K562 (cell line): Measurements from ENCODE around the gene LY6G6D. TPM values are rescaled to one million over a fixed set of nuclear protein-coding genes. Genes with fewer than 3 reads are reported as not detected.
A peak's percentile ranks its signal among the peaks of the same experiment; 100 is the strongest.

Source experiments
- ARID3B ChIP-seq: fragments of 250-450 bp; sonication (Bioruptor Pico); IDR thresholded peaks from 2 replicates; pipeline ENCODE4 v1.4.0; 2020; ENCODE audit warnings: borderline replicate concordance
- ATF4 ChIP-seq: fragments of 450-650 bp; formaldehyde crosslinking; IDR thresholded peaks from 2 replicates; pipeline ENCODE4 v1.4.0; 2022; ENCODE audit warnings: mild to moderate bottlenecking, moderate library complexity
- CHCHD3 ChIP-seq: fragments of 250-450 bp; sonication (Bioruptor Pico); IDR thresholded peaks from 2 replicates; pipeline ENCODE4 v2.1.2; 2022; ENCODE audit warnings: mild to moderate bottlenecking
- DLX4 ChIP-seq: fragments of 250-450 bp; sonication (Bioruptor Pico); IDR thresholded peaks from 2 replicates; pipeline ENCODE4 v1.6.1; 2021; ENCODE audit warnings: mild to moderate bottlenecking
- HDGF ChIP-seq: fragments of 450-650 bp; IDR thresholded peaks from 2 replicates; pipeline ENCODE4 v1.6.1; 2016
- HEY1 ChIP-seq: fragments of 250-450 bp; sonication (Bioruptor Pico); IDR thresholded peaks from 2 replicates; pipeline ENCODE4 v1.5.0; 2020; ENCODE audit warnings: mild to moderate bottlenecking, moderate library complexity, borderline replicate concordance
- HOXB6 ChIP-seq: fragments of 250-450 bp; sonication (Bioruptor Pico); IDR thresholded peaks from 2 replicates; pipeline ENCODE4 v1.5.1; 2022; ENCODE audit warnings: mild to moderate bottlenecking, borderline replicate concordance
- MECOM ChIP-seq: fragments of 250-450 bp; sonication (Bioruptor Pico); IDR thresholded peaks from 2 replicates; pipeline ENCODE4 v1.8.0; 2022; ENCODE audit warnings: inconsistent platforms
- MEF2A ChIP-seq: IDR thresholded peaks from 2 replicates; pipeline ENCODE4 v1.6.1; 2011; ENCODE audit warnings: low read depth, mild to moderate bottlenecking, low read length, moderate library complexity; ENCODE audit not compliant: control insufficient read depth
- NR4A1 ChIP-seq, 2 experiments: fragments of 250-450 bp in 1 of 2; fragments of 450-650 bp in 1 of 2; sonication (Bioruptor Pico) in 1 of 2; IDR thresholded peaks; 2 replicates each; pipeline versions ENCODE4 v1.4.0 to v1.6.1; 2016 to 2020; ENCODE audit warnings: mild to moderate bottlenecking in 2 of 2, missing compliant biosample characterization in 1 of 2, missing genetic modification characterization in 1 of 2, moderate library complexity in 1 of 2
- PATZ1 ChIP-seq: fragments of 250-450 bp; sonication (Bioruptor Pico); IDR thresholded peaks from 2 replicates; pipeline ENCODE4 v1.5.0; 2020; ENCODE audit warnings: mild to moderate bottlenecking, borderline replicate concordance
- PHF21A ChIP-seq: fragments of 450-650 bp; IDR thresholded peaks from 2 replicates; pipeline ENCODE4 v1.6.1; 2017; ENCODE audit warnings: low read depth, borderline replicate concordance
- PHF8 ChIP-seq: fragments of 200-600 bp; sonication (generic); IDR thresholded peaks from 2 replicates; pipeline ENCODE4 v1.6.1; 2012; ENCODE audit warnings: mixed run types, mild to moderate bottlenecking, inconsistent platforms, low read length, moderate library complexity, borderline replicate concordance
- POLR2AphosphoS2 ChIP-seq: IDR thresholded peaks from 2 replicates; pipeline ENCODE4 v1.6.1; 2012; ENCODE audit warnings: low read length, improper control_type of control experiment
- PPARD ChIP-seq: fragments of 250-450 bp; sonication (Bioruptor Pico); IDR thresholded peaks from 2 replicates; pipeline ENCODE4 v1.8.0; 2022; ENCODE audit warnings: inconsistent platforms, mild to moderate bottlenecking, moderate library complexity
- RBBP5 ChIP-seq: fragments of 200-600 bp; sonication (generic); IDR thresholded peaks from 2 replicates; pipeline ENCODE4 v1.6.1; 2012; ENCODE audit warnings: borderline replicate concordance, mild to moderate bottlenecking, low read length, control low read depth, inconsistent platforms; ENCODE audit not compliant: insufficient read depth, poor library complexity, severe bottlenecking
- TBL1XR1 ChIP-seq, 2 experiments: IDR thresholded peaks; 2 replicates each; pipeline ENCODE4 v1.6.1; 2012; ENCODE audit warnings: improper control_type of control experiment in 2 of 2, low read length in 2 of 2, mild to moderate bottlenecking in 1 of 2
- TRIM24 ChIP-seq, 2 experiments: fragments of 450-650 bp; IDR thresholded peaks; 2 replicates each; pipeline ENCODE4 v1.6.1; 2016
- YY1 ChIP-seq, 3 experiments: IDR thresholded peaks; 2 replicates each; pipeline ENCODE4 v1.6.1; 2011; ENCODE audit warnings: low read length in 2 of 3, mild to moderate bottlenecking in 2 of 3, moderate library complexity in 2 of 3, borderline replicate concordance in 1 of 3, control low read depth in 1 of 3, low read depth in 1 of 3; ENCODE audit not compliant: insufficient read depth in 3 of 3, insufficient replicate concordance in 2 of 3, control insufficient read depth in 1 of 3, insufficient read length in 1 of 3; ENCODE audit errors: extremely low read depth in 1 of 3
- ZC3H8 ChIP-seq: fragments of 450-650 bp; IDR thresholded peaks from 2 replicates; pipeline ENCODE4 v1.6.1; 2017
- ZNF77 ChIP-seq: fragments of 250-450 bp; sonication (Bioruptor Pico); IDR thresholded peaks from 2 replicates; pipeline ENCODE4 v1.5.0; 2020
- ZNF780A ChIP-seq: fragments of 250-450 bp; sonication (Bioruptor Pico); IDR thresholded peaks from 2 replicates; pipeline ENCODE4 v1.5.0; 2021; ENCODE audit warnings: mild to moderate bottlenecking
- polyA plus RNA-seq, 8 experiments: library from polyadenylated mRNA; depleted of rRNA in 4 of 8; stranded (reverse) in 5 of 8; unstranded in 3 of 8; fragments of >200 nt; fragmentation: Nextera tagmentation in 2 of 8; fragmentation: Illumina TruSeq in 1 of 8; extraction: Ambion mirVana in 2 of 8; extraction: Trizol in 1 of 8; gene quantifications; 2 replicates each; pipeline versions ENCODE4 v1.2.1 to v1.2.3, GENCODE V29; 2011 to 2014; ENCODE audit warnings: inconsistent platforms in 1 of 8, missing spikeins in 1 of 8
- total RNA-seq, 7 experiments: library from RNA; depleted of rRNA in 6 of 7; stranded (reverse); fragments of >200 nt in 6 of 7; fragmentation: Illumina TruSeq in 2 of 7; extraction: Trizol in 2 of 7; gene quantifications; 2 replicates each; pipeline versions ENCODE4 v1.2.1 to v1.2.3, GENCODE V29; 2011 to 2021; ENCODE audit warnings: low replicate concordance in 1 of 7

Gene LY6G6D
- total and polyA plus RNA-seq, 9 of the 15 experiments (the other 6 are each of a cell fraction or from before 2014, with no cell fraction given): 0.30 to 0.38 TPM; not detected in 7

- TF ChIP-seq RBBP5 (peak; percentile 57), PHF21A (no peak), ATF4 (peak; percentile 45; the same call in 1 of the 2 replicates), TRIM24 (IDR thresholded peaks at IDR 0.05) (peak in 1 of 2 experiments; percentile 47; a peak in 1 of 4 replicates), ZNF77 (CRISPR knock-in tag) (no peak), ZC3H8 (peak; percentile 37; the same call in 1 of the 2 replicates), HEY1 (peak; percentile 50), ARID3B (CRISPR knock-in tag) (0 out of 2 replicates have a peak, but pooled peaks have one; percentile 24), DLX4 (CRISPR knock-in tag) (no peak), HOXB6 (peak; percentile 64; the same call in 1 of the 2 replicates), HDGF (no peak), MECOM (no peak), CHCHD3 (CRISPR knock-in tag) (0 out of 2 replicates have a peak, but pooled peaks have one; percentile 70), POLR2AphosphoS2 (no peak), PATZ1 (0 out of 2 replicates have a peak, but pooled peaks have one; percentile 62), MEF2A (no peak), TBL1XR1 (IDR thresholded peaks at IDR 0.05; ENCODE audit: low read length in 2 of 2) (no peak), PPARD (CRISPR knock-in tag) (no peak), ZNF780A (no peak), YY1 (IDR thresholded peaks at IDR 0.05; ENCODE audit: borderline replicate concordance in 1 of 3, control insufficient read depth in 1 of 3, extremely low read depth in 1 of 3, insufficient read depth in 3 of 3, insufficient read length in 1 of 3, insufficient replicate concordance in 2 of 3, low read depth in 1 of 3, low read length in 2 of 3) (no peak), PHF8 (0 out of 2 replicates have a peak, but pooled peaks have one; percentile 2), NR4A1 (CRISPR knock-in tag; IDR thresholded peaks at IDR 0.05) (no peak), NR4A1 (tag; IDR thresholded peaks at IDR 0.05) (0 out of 2 replicates have a peak, but pooled peaks have one; percentile 2)
Observed at GRCh38 chr6:31737315-31737990, 22.3 kb downstream of the LY6G6D start (continued).
